ENCODE results near the gene SLCO3A1.
"Not testable (repeated sequence)": the region's sequence is repeated elsewhere in the genome, so short reads cannot be mapped to it uniquely, and the experiment has no call there.

The SLCO3A1 gene

GRCh38 chr15:92044203-92044909 lies 190.8 kb downstream of the SLCO3A1 start:
- no peak for DNase-seq

DNA sequence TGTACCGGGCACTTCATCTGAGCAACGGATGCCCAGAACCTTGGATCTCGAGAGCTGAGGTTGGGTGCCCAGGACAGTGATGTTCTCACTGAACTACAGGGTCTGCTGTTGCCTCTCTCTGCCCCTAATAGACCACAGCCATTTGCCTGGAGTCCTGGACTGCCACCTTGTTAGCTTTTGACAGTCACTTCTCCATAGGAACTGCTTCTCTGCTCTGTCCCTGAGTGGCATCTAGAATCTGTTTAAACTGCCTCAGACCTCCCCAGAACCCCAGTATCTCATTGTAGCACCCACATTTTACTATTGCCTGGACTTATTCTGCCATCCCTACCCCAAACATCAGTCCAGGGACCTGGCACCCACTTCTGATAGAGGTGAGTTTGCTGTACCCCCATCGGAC lies 194.4 kb downstream of the SLCO3A1 start:
- DNase-seq: no peak

DNA sequence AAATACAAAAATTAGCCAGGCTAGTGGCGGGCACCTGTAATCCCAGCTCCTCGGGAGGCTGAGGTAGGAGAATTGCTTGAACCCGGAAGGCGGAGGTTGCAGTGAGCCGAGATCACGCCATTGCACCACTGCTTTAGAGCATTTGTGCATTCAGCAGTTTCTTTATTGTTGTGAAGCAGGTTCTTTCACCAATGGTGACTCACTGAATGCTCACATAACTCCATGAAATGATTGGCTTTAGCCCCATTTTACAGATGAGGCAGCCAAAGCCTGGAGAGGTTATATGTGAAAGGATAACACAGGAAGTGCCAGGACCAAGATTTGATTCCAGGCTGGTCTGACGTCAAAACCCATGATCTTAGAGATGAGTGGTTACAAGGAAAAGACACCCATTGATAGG lies 195.2 kb downstream of the SLCO3A1 start:
- no peak for DNase-seq

- no peak for DNase-seq
These were observed 195.9 kb downstream of the SLCO3A1 start for GRCh38 chr15:92049290-92049989.

DNA sequence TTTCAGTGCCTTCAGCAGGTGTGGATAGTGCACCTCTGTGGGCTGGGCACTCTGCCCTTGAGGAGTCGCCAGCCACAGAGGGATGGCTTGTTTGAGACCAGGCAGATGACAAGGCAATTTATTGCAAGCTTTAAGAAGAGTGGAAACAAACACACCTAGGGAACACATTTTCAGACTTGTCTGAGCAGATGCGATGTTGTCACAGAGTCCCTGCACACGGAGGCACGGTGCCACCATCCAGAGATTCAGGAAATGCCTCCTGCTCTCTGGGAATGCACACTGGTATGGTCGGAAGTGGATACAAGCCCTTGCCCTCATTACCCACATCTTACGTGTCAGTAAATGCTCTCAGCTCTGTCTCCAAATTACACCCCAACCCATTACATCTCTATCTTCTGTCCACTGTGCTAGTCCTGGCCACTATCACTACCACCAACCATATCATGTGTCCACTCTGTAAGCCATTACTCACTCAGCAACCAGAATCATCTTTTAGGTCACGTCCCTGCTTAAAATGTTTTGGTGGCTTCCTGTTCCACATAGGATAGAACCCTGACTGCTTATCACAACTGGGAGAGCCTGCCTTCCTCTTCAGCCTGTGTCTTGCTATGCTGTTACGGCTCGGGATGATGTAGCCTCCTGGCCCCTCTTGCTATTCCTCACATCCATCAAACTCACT lies 196.9 kb downstream of the SLCO3A1 start:
- DNase-seq: no peak

DNA sequence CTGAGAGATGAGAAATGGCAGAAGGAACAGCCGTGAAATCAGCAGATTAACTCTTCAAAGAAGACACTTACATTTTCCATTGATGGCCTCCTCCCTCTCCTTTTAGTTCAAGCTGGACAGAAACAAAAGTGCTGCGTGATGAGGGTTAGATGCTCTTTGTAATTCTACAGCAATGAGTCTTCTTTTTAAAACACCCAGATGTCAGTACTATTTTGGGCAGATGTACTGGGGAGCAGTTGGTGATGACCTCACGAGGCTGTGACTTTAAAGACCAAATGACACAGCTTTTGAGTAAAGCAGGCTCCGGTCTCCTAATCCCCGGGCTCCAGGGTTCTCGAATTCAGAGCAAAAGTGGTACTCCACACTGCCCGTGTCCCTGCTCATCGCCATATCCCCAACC lies 198.2 kb downstream of the SLCO3A1 start:
- no peak for DNase-seq

DNA sequence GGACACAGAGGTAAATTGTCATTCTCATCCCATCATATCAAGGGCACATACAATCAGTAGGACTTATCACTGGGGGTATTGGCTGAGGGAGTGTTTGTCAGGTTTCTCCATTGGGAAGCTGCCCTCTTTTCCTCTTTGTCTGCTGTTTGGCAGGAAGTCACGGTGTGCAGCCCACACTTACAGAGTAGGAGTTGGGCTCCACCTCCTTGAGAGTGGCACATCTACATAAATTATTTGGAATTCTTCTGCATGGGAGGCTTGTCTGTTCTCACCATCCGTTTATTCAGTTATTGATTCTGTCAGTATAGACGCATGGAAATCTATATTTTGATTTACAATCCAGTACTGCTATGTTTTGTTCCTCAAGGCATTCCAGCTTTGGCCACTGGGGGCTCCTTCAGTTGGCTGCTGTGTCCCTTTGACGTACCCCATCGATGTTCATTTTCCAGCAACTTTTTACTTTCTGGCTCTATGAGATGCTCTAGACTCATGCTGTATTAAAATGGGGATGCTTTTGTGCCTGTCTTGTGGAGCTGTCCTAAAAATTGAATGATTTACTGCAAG lies 200.3 kb downstream of the SLCO3A1 start:
- DNase-seq: no peak

GRCh38 chr15:92056875-92057274 lies 203.4 kb downstream of the SLCO3A1 start:
- no peak for DNase-seq

DNA sequence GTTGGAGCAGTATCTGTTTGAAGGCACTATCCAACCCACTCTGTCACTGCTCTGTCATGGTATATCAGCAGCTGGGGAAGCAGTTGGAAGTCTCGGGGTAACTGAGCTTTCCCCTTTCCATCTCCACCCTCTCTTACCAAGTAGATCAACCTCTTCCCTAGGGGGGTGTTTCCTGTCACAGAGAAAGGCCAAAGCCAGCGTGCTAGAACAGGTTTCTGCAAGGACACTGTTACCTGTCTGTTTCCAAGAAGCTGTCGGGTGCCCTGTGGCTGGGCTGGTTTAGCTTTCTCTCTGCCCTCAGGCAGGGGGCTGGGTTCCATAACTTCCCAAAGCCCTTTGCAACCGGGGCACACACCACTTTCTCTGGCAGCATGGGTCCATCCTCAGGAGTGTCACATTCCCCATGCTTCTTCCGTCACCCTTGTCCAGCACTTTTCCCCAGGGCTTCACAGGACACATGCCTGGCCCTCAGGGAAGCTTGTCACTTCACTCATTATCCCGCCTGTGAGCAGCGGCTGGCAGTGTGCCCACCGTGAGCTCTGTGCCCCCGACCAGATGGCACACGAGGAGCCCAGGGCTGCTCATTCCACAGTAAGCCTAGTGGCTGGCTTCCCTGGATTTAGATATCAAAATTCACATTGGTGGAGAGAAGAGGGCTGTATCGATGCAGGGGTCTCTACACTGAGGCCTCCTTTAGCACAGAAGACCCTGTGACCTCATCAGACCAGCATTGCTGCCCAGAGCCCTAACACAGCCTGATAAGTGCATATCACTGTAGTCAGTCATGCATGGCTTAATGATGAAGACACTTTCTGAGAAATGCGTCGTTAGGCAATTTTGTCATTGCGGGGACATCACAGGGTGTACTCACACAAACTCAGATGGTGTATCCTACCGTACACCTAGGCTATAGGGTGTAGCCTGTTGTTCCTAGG lies 205.8 kb downstream of the SLCO3A1 start:
- DNase-seq: no peak

DNA sequence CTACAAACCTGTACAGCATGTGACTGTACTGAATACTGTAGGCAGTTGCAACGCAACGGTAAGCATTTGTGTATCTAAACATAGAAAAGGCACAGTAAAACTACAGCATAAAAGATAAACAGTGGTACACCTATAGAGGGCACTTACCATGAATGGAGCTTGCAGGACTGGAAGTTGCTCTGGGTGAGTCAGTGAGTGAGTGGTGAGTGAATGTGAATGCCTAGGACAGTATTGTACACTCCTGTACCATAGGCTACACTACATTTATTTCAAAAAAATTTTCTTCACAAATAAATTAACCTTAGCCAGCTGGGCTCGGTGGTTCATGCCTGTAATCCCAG lies 206.4 kb downstream of the SLCO3A1 start:
- DNase-seq: not testable (repeated sequence)

GRCh38 chr15:92061511-92062195 lies 208.1 kb downstream of the SLCO3A1 start:
- DNase-seq: no peak

DNA sequence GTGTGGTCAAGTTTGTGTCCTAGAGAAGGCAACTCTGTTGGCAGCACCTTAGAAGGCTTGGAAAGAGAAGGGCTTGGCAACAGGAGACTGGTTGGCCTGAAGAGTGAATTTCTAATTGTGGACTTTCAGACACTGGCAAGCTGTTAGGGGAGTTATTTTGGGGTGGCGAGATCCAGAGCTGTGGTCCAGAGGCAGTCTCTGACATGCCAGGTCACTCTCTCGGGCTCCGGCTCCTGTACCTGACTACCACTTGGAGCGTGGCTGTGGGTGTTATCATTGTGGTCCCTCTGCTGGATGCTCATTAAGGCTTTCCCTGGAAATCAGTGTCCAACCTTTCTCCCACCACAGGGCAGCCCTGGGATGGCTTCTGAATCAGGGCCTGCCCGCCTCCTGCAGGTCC lies 209.0 kb downstream of the SLCO3A1 start:
- no peak for DNase-seq

DNA sequence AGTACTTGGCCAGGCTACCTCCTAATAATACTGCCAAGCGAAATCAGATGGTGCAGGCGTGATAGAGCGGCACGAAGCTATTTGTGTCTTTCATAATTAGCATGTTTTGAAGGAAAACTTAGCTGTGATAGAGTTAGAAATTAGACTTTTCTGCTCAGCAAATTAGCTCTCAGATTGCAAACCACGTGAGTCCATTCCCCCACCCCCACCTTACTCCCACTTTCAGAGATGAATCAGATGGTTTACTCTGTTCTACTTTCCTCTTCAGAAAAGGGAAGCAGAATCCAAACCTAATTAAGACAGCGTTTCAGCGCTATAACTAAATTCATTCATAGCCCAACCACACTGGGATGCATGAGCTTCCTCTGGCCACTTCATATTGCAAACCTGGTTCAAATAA lies 214.6 kb downstream of the SLCO3A1 start:
- DNase-seq: no peak

- peak; percentile 71 for DNase-seq
These were observed 216.1 kb downstream of the SLCO3A1 start for GRCh38 chr15:92069308-92070250.

GRCh38 chr15:92070251-92070650 lies 216.7 kb downstream of the SLCO3A1 start:
- DNase-seq: not testable (repeated sequence)

DNA sequence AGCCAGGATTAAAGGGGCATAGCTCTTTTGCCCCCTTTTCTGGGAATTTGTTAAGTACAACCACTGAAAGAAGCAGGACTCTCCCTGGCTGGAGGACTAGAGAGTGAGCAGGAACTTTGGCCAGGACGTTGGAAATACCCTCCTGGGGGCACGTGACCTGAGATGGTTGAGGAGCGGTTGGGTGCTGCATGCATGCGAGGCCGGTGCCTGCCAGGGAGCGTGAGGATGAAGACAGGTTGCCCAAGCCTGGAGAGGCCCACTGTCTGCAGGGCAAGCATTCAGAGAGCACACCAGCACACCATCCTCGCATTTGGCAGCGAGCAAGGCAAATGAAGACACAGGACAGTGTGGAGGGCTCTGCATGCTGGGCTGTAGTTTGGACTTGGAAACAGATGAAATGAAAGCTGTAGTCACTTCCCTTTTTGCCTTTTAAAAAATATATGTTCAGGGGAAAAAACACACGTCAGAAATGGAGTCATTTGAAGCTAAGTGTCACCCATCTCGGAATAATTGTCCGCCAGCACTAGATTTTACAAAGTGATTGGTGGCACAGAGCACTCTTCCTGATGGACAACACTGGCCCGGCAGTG lies 217.6 kb downstream of the SLCO3A1 start:
- no peak for DNase-seq

DNA sequence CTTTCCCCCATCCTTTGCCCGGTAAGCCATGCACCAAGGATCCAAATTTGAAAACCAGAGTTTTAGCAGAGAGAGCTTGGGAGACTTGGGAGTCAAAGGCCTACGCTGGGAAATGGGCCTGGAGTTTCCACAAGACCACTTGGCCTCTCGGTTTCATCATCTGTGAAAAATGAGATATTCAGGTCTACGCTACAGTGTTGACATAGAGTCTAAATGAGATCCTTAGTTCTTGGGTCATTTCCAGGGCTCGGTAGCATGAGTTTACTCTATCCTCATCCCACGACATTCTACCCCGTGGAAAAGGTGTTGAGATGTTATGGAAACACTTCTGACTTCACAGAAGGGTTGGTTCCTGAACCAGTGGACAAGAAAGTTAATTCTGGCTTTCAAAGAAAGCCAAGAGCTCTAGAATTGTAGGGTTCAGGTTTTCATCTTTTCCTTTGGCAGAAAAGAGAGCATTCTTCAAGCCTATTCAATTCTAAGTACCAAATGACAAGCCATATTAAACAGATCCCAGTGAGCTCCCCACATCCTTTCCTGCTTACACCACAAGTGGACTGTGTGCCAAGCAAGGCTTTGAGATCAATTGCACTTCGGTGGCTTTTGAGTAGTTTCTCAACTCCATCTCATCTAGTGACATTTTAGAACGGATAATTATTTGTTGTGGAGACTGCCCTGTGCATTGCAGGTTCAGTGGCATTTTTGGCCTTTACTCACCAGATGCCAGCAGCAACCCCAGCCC lies 219.7 kb downstream of the SLCO3A1 start:
- DNase-seq: no peak

GRCh38 chr15:92074101-92074500 lies 220.6 kb downstream of the SLCO3A1 start:
- no peak for DNase-seq

DNA sequence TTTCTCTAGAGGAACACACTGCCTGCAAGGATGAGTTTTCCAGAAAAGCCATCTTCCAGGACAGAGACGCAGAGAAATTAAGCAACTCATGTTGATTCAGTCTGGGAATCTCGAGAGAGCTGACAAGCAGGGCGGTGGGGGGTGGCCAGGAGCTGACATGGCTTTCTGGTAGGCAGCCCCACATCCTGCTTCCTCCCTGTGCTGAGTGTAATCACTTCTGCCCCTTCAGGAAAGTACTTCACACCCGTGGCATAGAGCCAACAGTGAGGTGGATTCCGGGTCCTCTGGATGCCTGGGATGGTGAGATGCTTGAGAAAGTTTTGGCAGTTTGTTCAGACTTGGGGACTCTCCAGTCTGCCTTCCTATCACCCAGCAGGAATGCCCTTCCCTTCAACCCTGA lies 221.1 kb downstream of the SLCO3A1 start:
- DNase-seq: peak; percentile 27

GRCh38 chr15:92075764-92076163 lies 222.3 kb downstream of the SLCO3A1 start:
- no peak for DNase-seq

Measured in CD4-positive, alpha-beta T cell treated with Interleukin-17A for 4 hours (primary cell).